OCI-LY3 (cell line): ENCODE results near the gene KRABD2.

ENCODE experiments used
- EZH2phosphoT487 ChIP-seq: fragments of 200-600 bp; shearing (Covaris generic); IDR thresholded peaks from 2 replicates; pipeline ENCODE4 v1.6.1; 2018; ENCODE audit warnings: antibody characterized with exemption, mixed run types, low read depth
- TF ChIP-seq, protein P1 (sequence below): fragments of 200-600, 300-600 bp; sonication (generic); IDR thresholded peaks from 2 replicates; pipeline ENCODE4 v1.5.1; 2014; ENCODE audit warnings: antibody characterized with exemption, low read length, low read depth

DNA sequence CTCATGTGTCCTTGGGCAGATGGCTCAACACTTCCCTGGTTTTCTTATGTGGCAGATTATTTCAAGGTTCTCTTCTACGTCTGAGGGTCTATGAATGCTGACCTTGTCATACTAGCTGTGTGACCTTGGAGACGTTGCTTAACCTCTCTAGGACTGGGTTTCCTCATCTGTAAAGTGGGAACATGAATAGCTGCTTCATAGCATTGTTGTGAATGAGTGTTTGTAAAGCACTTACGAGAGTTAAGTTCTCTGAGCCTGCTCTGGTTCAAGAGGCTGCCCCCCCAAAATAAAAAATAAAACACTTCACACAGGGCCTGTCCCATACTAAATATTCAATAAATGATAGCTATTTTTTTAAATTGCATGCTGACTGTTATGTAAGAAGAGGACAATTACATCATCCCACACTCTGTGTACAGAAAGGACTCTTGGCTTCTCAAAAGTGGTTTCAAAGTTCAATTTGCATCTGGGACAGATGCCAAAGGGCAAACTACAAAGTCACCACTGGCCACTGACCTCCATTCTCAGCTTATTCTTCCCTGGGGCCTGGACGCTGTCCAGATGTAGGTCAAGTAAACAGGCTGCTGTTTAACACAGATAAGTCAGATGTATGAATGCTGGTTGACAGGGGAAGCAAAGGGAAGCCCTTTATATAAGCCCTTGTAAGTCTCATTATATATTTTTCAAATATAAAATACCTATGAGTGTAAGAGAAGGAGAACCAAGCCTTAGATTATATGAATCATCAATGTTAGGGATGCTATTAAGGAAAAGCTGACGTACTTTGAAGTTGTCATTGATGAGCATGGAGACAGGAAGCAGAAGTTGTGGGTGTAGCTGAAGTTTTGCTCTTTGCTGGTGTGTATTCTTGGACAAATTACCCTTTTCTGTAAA, 43.8 kb upstream of the KRABD2 start:
- TF ChIP-seq, protein P1, sequence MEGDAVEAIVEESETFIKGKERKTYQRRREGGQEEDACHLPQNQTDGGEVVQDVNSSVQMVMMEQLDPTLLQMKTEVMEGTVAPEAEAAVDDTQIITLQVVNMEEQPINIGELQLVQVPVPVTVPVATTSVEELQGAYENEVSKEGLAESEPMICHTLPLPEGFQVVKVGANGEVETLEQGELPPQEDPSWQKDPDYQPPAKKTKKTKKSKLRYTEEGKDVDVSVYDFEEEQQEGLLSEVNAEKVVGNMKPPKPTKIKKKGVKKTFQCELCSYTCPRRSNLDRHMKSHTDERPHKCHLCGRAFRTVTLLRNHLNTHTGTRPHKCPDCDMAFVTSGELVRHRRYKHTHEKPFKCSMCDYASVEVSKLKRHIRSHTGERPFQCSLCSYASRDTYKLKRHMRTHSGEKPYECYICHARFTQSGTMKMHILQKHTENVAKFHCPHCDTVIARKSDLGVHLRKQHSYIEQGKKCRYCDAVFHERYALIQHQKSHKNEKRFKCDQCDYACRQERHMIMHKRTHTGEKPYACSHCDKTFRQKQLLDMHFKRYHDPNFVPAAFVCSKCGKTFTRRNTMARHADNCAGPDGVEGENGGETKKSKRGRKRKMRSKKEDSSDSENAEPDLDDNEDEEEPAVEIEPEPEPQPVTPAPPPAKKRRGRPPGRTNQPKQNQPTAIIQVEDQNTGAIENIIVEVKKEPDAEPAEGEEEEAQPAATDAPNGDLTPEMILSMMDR = no peak
- no peak for TF ChIP-seq EZH2phosphoT487
